C1 segment of cervical spinal cord (tissue), 14 donors: Measurements from ENCODE around the gene PPP1R3F.

ENCODE experiments used
- DNase-seq, 14 donors: peaks; one replicate each; lab custom pipeline; 2025; lab: John Stamatoyannopoulos, UW

The PPP1R3F gene, protein sequence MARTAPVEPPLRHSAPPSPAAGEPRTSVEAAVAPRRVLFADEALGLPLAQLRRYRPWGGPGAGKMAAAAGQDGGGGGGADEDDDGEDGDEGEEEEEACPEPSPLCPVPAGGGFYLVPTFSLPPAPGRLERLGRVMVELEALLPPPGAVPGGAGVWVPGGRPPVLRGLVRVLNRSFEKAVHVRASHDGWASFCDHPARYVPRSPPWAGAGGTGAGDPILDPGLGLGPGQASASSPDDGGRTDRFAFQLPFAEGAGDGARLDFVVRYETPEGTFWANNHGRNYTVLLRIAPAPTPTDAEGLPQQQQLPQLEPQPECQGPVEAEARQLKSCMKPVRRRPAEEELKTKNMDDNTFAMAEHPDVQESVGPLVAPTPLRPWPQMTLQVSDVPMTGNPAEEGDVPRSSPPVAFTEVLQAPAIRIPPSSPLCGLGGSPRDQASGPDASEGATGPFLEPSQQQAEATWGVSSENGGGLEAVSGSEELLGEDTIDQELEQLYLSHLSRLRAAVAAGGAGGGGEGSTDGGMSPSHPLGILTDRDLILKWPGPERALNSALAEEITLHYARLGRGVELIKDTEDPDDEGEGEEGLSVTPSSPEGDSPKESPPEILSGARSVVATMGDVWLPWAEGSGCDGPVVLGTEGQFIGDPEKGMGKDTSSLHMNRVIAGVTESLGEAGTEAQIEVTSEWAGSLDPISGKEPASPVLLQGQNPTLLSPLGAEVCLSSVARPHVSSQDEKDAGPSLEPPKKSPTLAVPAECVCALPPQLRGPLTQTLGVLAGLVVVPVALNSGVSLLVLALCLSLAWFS

DNA sequence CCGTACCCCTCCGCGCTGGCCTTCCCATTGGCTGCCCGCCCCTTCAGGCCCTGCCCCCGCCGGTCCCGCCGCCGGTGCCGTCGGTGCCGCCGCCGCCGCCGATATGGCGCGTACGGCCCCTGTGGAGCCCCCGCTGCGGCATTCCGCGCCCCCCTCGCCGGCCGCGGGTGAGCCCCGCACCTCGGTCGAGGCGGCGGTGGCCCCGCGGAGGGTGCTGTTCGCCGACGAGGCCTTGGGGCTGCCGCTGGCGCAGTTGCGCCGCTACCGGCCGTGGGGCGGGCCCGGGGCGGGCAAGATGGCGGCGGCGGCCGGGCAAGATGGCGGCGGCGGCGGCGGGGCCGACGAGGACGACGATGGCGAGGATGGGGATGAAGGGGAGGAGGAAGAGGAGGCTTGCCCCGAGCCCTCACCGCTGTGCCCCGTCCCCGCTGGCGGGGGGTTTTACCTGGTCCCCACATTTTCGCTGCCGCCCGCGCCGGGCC, at the start of gene PPP1R3F:
Gene PPP1R3F (plus strand): TSS at position 27 of the 482 bp plus-strand sequence. CDS start 77 bp downstream, at position 104.
- DNase-seq, result peak in 1 of 14 donors; percentile 40

DNA sequence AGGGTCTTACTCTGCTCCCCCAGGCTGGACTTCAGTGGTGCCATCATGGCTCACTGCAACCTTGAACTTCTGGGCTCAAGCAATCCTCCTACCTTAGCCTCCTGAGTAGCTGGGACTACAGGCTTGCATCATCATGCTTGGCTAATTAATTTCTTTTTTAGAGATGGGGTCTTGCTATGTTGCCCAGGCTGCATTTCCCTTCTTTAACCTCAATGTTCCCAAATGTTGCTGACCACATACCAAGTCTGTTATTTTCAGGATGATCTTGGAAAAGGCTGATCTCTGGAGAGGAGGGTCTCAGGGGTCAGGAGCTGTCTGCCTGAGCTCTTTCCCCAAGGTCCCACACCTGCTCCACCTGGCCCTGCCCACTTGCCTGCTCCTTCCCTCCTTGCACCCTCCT, 49.5 kb upstream of the PPP1R3F start:
- DNase-seq, result no peak

DNA sequence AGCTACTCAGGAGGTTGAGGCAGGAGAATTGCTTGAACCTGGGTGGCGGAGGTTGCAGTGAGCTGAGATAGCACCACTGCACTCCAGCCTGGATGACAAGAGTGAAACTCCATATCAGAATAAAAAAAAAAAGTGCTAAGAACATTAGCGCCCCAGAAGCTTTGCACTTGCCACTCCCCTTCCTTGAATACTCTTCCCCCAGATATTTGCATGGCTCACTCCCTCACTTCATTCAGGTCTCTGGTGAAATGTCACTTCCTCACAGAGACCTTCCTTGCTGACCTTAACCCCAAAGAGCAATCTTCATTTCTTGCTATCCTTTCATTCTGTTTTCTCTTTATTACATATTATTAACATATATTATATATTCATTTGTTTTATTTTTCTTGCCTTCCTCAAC, 47.7 kb upstream of the PPP1R3F start:
- DNase-seq, result no peak

DNA sequence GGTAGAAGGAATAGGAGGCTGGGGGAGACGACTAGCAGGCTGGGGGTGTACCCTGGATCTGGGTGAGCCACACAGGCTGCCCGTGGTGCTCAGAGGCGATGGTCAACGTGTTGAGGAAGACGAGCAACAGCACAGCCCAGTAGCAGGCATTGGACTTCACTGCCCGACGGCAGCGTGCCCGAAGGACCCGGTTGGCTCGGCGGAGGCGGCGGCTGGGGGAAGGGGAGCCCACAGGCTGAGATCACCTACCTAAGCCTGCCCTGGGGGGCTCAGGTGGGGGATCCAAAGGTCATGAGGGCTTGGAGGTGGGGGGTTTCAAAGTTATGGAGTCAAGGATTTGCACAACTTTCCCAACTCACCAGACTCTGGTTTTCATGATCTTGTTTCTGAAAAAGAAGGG, 43.7 kb upstream of the PPP1R3F start:
- no peak for DNase-seq

DNA sequence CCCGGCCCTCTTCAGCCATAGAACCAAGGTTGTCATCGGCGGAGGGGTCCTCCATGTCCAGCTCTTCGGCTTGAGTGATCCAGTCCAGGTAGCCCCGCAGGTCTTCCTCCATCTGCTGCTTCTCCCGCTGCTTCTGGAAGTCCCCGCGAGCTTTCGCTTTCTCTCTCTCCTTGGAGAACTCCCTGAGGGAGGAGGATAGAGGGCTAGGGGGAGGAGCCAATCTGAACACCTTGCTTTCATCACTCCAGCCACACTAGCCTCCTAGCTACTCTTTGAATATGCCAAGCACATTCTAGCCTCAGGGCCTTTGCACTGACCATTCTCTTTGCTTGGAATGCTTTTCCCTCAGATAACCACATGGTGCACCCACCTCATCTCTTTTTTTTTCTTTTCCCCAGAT, 42.6 kb upstream of the PPP1R3F start:
- no peak for DNase-seq

DNA sequence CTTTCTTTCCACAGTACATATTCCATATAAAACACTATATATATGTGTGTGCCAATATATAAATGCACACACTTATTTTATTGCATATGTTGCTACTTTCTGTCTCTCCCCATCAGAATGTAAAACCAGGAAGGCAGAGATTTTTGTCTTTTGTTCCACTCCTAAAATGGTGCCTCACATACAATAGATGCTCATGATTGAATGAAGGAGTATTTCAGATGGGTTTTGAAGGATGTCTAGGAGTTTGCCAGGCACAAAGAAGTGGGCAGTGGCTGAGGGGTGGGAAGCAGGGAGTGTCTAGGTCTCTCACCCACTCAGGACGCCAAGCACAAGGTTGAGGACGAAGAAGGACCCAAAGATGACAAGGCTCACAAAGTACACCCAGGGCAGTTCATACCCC, 41.9 kb upstream of the PPP1R3F start:
- DNase-seq, result no peak

DNA sequence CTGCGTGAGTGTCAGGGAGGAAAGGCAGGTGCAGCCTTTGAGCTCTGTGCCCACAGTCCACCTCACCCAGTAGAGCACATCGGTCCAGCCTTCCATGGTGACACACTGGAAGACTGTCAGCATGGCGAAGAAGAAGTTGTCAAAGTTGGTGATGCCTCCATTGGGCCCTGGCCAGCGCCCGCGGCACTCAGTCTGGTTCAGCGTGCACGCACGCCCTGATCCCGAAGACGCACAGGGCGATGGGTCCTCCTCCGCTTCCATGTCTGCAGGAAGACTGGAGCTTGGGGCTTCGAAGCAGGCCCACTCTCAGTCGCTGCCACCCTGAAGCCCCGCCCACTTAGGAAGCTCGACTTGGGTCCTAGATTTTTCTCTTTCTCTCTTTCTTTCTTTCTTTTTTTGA, 41.4 kb upstream of the PPP1R3F start:
- DNase-seq, result no peak

DNA sequence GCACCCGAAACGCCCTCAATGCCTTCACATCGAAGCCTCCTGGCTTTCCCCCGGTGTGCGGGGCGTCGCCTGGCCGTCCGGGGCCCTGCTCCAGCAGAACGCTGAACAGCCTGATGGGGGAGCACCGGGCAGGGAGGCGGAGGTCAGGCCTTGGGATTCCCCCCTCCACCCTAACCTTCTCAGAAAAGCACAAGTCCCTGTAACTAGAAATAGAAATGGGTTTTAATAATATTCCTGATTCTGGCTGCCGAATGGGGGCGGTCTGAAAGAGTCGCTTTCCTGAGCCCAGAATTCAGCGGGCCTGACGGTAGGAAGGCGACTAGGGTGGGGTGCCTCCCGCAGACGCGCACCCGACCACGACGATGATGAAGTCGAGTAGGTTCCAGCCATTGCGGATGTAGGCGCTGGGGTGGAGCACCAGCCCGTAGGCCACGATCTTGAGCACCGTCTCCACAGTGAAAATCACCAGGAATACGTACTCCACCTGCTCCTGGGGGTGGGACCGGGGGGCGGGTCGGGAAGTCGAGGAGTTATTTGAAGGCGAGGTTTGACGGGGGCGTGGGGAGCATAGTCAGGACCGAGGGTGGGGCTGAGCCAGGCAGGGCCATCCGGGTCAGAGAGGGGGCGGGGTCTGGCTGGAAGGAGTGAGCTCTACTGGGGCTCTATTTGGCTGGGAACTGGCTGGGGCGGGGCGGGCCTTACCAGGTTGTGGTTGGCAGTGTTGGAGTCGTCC, 38.9 kb upstream of the PPP1R3F start:
- peak in 3 of 14 donors; percentile 3 to 19 (median 10) for DNase-seq

DNA sequence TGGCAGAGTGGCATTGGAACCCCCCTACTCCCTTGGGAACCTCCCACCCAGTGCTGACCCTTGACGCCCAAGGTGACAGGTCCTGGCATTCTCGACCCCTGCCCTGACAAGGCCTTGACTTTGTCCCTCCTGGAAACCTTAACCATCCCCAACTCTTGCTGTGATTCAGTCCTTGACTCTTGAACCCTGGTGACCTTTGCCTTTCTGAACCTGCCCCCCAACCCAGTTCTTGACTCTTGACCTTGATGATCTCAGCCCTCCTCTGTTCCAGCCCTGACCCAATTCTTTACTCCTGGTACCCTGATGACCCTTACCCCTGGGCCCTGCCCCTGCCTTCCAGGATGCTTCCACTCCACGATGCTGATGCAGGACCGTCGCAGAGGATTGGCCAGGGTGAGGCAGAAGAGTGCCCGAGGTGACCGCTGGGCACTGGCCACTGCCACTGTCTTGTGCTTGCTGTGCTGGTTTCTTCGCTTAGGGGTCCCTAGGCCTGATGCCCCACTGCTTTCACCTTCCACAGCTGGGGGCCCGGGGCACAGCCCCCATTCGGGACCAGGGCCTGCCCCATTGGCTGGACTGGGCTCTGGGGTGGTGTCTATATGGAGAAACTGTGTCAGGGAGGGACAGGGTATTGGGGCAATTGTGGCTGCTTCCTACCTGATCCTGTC, 38.1 kb upstream of the PPP1R3F start:
- DNase-seq, result no peak

DNA sequence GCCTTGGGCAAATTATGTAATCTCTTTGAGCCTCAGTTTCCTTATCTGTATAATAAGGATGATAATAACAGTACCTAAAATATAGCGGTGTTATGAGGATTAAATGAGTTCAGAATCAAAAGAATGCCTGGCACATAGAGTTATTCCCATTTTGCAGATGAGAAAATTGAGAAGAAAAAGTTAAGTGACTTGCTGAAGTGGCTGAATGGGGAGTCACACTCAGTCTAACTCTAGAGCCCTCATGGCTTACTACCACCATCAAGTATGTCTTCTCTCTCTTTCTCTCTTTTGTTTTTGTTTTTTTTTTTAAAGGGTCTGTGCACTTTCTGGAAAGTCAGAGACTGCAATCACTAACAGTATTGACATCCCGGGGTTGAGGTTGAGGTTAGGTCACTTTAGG, 37.1 kb upstream of the PPP1R3F start:
- DNase-seq, result no peak

DNA sequence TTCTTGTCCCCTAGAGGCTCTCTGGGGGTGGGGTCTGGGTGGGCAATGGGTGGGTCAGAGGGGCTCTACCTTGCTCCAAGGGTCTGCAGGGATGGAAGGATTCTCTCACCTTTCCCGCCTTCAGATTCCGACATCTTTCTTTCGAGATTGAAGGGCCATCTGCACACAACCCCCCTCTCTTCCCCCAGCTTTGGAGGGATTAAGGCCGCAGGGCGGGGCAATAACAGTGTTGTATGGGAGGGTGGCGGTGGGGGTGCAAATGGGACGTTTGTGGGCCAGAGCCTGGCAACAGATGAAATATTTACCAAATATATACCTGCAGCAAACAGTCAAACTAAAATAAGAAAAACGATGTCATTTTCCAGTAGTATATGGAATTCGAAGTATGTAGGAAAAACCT, 36.4 kb upstream of the PPP1R3F start, which contains the start of gene CACNA1F:
Gene CACNA1F (minus strand): TSS at position 165 of the 400 bp plus-strand sequence. CDS start 31 bp downstream, at position 134.
- no peak for DNase-seq

DNA sequence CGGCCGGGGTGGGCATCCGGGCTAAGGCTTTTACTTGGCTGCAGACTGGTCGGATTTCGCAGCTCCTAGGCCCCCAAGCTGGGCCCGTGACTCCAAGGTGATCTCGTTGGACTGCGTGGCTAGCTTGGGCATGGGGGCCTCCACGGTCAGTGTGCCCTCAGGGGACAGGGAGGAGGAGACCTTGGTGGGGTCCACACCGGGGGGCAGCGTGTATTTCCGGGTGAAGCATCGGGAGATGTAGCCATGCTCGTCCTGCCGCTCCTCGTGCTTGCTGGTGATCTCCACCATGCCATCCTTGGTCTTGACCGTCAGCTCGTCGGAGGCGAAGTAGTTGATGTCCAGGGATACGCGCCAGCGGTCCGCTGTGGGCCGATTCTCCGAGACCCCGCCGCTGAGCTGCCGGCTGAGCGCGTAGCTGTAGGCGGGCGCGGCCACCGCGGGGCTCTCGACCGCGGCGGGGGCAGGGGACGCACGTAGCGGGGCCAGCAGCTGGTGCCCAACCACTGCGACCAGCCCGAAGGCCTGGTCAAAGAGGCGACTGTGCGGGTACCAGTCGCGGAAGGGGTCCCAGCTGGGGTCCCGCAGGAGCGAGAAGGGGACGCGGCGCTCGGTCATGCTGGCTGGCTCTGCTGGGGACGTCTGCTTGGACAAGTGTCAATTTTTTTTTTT, 35.6 kb upstream of the PPP1R3F start:
- DNase-seq, result no peak

DNA sequence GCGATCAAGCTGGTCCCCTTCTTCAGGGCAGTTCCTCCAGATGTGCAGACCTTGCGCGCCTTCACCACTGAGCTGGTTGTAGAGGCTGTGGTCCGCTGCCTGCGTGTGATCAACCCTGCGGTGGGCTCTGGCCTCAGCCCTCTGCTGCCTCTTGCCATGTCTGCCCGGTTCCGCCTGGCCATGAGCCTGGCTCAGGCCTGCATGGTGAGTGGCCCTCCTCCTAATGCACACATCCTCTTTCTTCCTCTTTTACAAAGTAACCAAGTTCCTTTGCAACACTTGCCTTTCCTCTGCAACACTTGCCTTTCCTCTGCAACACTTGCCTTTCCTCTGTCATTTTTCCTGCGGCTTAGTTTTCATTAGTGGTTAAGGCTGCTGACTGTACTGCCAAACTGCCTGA, 32.5 kb upstream of the PPP1R3F start:
- DNase-seq, result peak in 1 of 14 donors; percentile 4

DNA sequence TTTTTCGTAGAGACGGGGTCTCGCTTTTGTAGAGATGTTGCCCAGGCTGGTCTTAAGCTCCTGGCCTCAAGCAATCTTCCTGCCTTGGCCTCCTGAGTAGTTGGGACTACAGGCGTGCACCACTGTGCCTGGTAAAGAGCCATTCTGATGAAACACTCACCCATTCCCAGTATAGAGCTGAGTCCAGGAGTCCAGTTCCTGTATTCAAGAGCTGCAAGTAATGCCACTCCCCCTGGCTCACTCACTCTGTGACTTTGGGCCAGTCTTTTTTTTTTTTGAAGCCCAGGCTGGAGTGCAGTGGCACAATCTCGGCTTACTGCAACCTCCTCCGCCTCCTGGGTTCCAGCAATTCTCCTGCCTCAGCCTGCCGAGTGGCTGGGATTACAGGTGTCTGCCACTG, 30.9 kb upstream of the PPP1R3F start:
- DNase-seq, result no peak

DNA sequence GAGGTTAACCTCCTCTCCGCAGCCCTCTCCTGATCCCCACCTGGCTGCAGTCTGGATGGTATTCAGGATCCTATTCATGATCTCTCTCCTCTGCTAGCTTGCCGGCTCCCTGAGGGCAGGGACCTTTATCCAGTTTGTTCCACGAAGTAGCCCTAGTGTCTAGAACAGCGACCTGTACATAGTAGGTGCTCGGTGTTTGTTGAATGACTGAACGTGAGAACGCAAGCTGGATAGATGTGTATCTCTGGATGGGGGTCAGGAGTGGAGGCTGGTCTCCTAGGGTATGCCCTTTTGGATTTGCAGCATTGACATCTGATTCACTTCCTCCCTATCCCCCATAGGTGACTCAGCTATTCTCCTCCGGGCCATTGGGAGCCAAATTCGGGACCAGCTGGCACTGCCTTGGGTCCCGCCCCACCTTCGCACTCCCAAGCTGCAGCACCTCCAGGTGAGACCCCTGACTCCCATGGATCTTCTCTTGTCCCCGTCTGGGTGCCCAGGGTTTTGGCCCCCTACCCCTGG, 27.0 kb upstream of the PPP1R3F start:
- no peak for DNase-seq

DNA sequence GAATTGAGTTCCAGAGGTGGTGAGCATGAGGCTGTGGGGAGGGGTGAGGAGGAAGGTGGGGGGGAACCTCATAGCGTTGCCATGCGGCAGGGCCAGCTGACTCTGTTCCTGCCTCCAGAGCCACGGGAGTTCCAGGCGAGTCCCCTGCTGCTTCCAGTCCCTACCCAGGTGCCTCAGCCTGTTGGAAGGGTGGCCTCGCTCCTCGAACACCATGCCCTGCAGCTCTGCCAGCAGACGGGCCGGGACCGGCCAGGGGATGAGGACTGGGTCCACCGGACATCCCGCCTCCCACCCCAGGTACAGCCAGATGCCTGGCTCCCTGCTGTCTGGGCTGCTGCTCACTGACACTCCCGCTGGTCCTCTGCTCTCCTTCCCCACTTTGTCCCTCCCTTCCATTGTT, 26.4 kb upstream of the PPP1R3F start:
- DNase-seq, result no peak

DNA sequence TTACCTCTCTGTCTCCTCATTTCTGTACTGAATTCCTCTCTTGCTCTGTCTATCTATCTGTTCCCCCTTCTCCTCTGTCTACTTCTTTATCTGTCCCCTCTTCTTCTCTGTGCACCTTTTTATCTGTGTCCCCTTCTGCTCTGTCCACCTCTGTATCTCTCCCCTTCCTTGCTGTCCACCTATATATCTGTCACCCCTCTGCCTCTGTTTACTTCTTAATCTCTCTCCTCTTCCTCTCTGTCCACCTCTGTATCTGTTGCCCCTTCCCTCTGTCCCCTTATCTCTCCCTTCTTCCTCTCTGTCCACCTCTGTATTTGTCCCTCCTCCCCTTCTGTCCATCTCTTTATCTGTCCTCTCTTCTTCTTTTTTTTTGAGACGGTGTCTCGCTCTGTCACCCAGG, 25.4 kb upstream of the PPP1R3F start:
- DNase-seq, result no peak

DNA sequence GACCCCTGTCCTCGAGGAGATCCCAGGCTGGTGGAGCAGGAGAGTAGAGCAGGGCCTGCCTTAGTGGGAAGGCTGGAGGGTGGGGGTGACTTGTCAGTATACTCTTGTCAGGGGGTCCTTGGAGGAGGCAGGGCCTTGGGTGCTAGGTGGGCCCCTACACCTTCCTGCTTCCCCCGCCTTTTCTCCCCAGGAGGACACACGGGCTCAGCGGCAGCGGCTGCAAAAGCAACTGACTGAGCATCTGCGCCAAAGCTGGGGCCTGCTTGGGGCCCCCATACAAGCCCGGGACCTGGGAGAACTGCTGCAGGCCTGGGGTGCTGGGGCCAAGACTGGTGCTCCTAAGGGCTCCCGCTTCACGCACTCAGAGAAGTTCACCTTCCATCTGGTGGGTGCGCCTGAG, 23.1 kb upstream of the PPP1R3F start:
- DNase-seq, result no peak

DNA sequence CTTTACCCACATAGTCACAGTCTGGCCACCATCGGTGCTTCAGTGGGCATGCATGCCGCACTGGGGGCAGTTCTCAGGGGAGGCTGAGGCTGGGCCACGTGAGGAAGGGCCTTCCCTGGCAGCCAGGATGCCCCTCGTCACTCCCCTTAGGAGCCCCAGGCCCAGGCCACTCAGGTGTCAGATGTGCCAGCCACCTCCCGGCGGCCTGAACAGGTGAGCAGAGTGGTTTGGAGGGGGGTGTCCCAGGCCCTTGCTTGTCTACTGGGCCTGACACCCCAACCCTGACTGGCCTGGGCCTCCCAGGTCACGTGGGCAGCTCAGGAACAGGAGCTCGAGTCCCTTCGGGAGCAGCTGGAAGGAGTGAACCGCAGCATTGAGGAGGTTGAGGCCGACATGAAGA, 22.2 kb upstream of the PPP1R3F start:
- DNase-seq, result no peak
